Loucy (cell line): ENCODE results near the gene IL20RA.

Experiments
- H2AFZ ChIP-seq: fragments of 200-600 bp; sonication (generic); 2 replicates; pipeline ENCODE4 v1.6.0; 2016; ENCODE audit warnings: antibody characterized with exemption, mild to moderate bottlenecking, low read length, moderate library complexity
- H3F3A ChIP-seq: fragments of 200-600 bp; 2 replicates; pipeline ENCODE4 v1.6.0; 2016; ENCODE audit warnings: antibody characterized with exemption, low read depth, mild to moderate bottlenecking
- H3K27me3 ChIP-seq: fragments of 200-600 bp; sonication (generic); 2 replicates; pipeline ENCODE4 v1.6.1; 2014; ENCODE audit warnings: low read length, mild to moderate bottlenecking; ENCODE audit not compliant: insufficient read depth, poor library complexity, severe bottlenecking
- H3K36me3 ChIP-seq: fragments of 200-600 bp; sonication (generic); 2 replicates; pipeline ENCODE4 v1.6.1; 2016; ENCODE audit warnings: low read length; ENCODE audit not compliant: insufficient read depth
- H3K4me1 ChIP-seq: fragments of 200-600 bp; sonication (generic); 2 replicates; pipeline ENCODE4 v1.5.1; 2014; ENCODE audit warnings: low read length, mild to moderate bottlenecking; ENCODE audit not compliant: insufficient read depth, poor library complexity, severe bottlenecking
- H3K4me2 ChIP-seq: fragments of 200-600 bp; sonication (generic); 2 replicates; pipeline ENCODE4 v1.6.0; 2014; ENCODE audit warnings: antibody characterized with exemption, low read length, low read depth, mild to moderate bottlenecking; ENCODE audit not compliant: poor library complexity, severe bottlenecking
- H3K4me3 ChIP-seq: fragments of 200-600 bp; sonication (generic); 2 replicates; pipeline ENCODE4 v1.5.1; 2014; ENCODE audit warnings: low read length, mild to moderate bottlenecking, mixed read lengths; ENCODE audit not compliant: poor library complexity, severe bottlenecking
- H3K79me2 ChIP-seq: fragments of 200-600 bp; sonication (generic); 2 replicates; pipeline ENCODE4 v1.6.1; 2014; ENCODE audit warnings: low read length; ENCODE audit not compliant: insufficient read depth
- H3K9ac ChIP-seq: fragments of 200-600 bp; sonication (generic); 2 replicates; pipeline ENCODE4 v1.6.0; 2014; ENCODE audit warnings: mild to moderate bottlenecking, low read depth, low read length, moderate library complexity; ENCODE audit not compliant: poor library complexity, severe bottlenecking
- H3K9me2 ChIP-seq: fragments of 200-600 bp; sonication (generic); replicated peaks from 2 replicates; pipeline ENCODE4 v1.6.1; 2016; ENCODE audit warnings: low read depth, low read length, mixed read lengths
- H3K9me3 ChIP-seq: fragments of 200-600 bp; sonication (generic); 2 replicates; pipeline ENCODE4 v1.6.1; 2014; ENCODE audit warnings: mild to moderate bottlenecking, antibody characterized with exemption, low read length, low read depth; ENCODE audit not compliant: insufficient read depth
- H4K20me1 ChIP-seq: fragments of 200-600 bp; sonication (generic); 2 replicates; pipeline ENCODE4 v1.6.0; 2014; ENCODE audit warnings: antibody characterized with exemption, low read length, mild to moderate bottlenecking; ENCODE audit not compliant: insufficient read depth, poor library complexity, severe bottlenecking
- EZH2phosphoT487 ChIP-seq: fragments of 200-600 bp; IDR thresholded peaks from 2 replicates; pipeline ENCODE4 v1.6.1; 2018; ENCODE audit warnings: antibody characterized with exemption, mild to moderate bottlenecking, moderate library complexity, borderline replicate concordance
- TF ChIP-seq, protein P1 (sequence below): fragments of 200-600 bp; sonication (generic); conservative IDR thresholded peaks from 2 replicates; pipeline ENCODE4 v1.5.1; 2014; ENCODE audit warnings: mild to moderate bottlenecking, antibody characterized with exemption, low read length

IL20RA gene

DNA sequence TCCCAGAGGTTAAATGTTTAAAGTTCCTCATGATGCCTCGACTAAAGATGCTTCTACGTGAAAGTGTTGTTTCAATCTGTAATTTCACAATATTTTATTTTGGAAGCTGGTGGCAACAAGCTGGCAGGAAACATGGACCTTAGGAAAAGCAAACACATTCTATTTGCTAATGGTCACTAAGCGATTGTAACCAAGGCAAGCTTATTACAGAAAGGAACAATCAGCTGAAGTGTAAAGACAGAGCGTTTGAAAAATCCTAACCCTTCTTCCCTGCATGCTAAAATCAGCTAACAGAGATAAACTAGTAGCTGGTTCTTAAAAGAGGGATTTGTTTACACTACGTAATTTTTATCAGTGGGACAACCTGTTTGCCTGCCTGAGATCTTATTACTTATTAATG lies 50.0 kb downstream of the IL20RA start:
- TF ChIP-seq, protein P1, sequence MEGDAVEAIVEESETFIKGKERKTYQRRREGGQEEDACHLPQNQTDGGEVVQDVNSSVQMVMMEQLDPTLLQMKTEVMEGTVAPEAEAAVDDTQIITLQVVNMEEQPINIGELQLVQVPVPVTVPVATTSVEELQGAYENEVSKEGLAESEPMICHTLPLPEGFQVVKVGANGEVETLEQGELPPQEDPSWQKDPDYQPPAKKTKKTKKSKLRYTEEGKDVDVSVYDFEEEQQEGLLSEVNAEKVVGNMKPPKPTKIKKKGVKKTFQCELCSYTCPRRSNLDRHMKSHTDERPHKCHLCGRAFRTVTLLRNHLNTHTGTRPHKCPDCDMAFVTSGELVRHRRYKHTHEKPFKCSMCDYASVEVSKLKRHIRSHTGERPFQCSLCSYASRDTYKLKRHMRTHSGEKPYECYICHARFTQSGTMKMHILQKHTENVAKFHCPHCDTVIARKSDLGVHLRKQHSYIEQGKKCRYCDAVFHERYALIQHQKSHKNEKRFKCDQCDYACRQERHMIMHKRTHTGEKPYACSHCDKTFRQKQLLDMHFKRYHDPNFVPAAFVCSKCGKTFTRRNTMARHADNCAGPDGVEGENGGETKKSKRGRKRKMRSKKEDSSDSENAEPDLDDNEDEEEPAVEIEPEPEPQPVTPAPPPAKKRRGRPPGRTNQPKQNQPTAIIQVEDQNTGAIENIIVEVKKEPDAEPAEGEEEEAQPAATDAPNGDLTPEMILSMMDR: no peak
- TF ChIP-seq EZH2phosphoT487: no peak
- Histone ChIP-seq H3K9me3 (no peaks in the 10 kb centered on the region), H3K4me3 (no peak overlapping the region), H3K27me3 (peaks cover 58% of the 10 kb centered on the region), H3K36me3 (no peaks in the 10 kb centered on the region), H3K9ac (no peak overlapping the region), H3K9me2 (no peaks in the 10 kb centered on the region), H3K79me2 (no peaks in the 10 kb centered on the region), H2AFZ (no peak overlapping the region), H4K20me1 (no peaks in the 10 kb centered on the region), H3F3A (no peaks in the 10 kb centered on the region), H3K4me2 (no peak overlapping the region), H3K4me1 (no peaks in the 10 kb centered on the region)

DNA sequence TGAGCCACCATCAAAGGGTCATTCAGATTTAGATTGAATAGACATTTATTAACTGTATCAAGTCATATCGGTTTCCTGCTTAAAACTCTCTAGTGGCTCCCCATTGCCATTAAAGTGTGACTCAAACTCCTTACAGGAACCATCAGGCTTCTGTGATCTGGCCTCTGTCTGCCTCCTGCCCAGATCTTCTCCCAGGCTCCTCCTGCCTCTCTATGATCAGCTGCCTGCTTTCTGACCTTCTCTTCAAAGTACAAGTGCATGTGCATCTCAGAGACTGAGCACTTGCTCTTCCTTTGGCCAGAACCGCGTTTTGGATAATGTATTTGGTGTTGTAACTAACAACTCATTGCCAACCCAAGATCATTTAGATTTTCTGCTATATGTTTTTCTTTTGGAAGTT lies 52.7 kb downstream of the IL20RA start:
- Histone ChIP-seq H2AFZ (no peak overlapping the region), H3K36me3 (no peaks in the 10 kb centered on the region), H3K27me3 (peaks cover 69% of the 10 kb centered on the region), H3F3A (no peaks in the 10 kb centered on the region), H4K20me1 (no peaks in the 10 kb centered on the region), H3K4me1 (no peaks in the 10 kb centered on the region), H3K9me2 (no peaks in the 10 kb centered on the region), H3K9ac (no peak overlapping the region), H3K4me3 (no peak overlapping the region), H3K9me3 (no peaks in the 10 kb centered on the region), H3K4me2 (no peak overlapping the region), H3K79me2 (no peaks in the 10 kb centered on the region)
- TF ChIP-seq, protein P1: no peak
- TF ChIP-seq EZH2phosphoT487: no peak

DNA sequence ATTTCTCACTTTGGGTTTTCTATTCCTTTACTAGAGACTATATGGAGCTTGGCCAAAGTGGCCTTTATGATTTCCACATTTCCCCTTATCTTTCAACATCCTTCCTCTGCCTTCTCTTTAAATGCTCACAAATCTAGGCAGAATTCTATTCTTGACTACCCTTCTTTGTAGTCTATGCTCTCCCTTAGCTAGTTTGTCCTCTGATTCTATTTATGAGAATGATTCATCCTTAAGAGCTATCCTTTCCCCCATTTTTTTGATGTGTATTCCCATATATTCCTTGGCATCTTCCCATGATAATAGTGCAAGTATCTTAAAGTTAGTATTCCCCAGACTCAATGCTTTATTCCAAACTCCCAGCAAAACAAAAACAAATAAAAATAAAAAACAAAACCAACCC lies 53.1 kb downstream of the IL20RA start:
- Histone ChIP-seq H4K20me1 (no peaks in the 10 kb centered on the region), H3K4me1 (no peaks in the 10 kb centered on the region), H3K4me2 (no peak overlapping the region), H2AFZ (no peak overlapping the region), H3K9me2 (no peaks in the 10 kb centered on the region), H3K36me3 (no peaks in the 10 kb centered on the region), H3F3A (no peaks in the 10 kb centered on the region), H3K9me3 (no peaks in the 10 kb centered on the region), H3K9ac (no peak overlapping the region), H3K4me3 (no peak overlapping the region), H3K79me2 (no peaks in the 10 kb centered on the region), H3K27me3 (peaks cover 65% of the 10 kb centered on the region)
- TF ChIP-seq, protein P1: no peak
- no peak for TF ChIP-seq EZH2phosphoT487
